ENCODE results near the gene PRRT2. TPM values are rescaled to one million over a fixed set of nuclear protein-coding genes. Genes with fewer than 3 reads are reported as not detected.
"Not testable (repeated sequence)": the region's sequence is repeated elsewhere in the genome, so short reads cannot be mapped to it uniquely, and the experiment has no call there.

Gene PRRT2
- total RNA-seq, result 1 to 10 TPM; 1.4 to 5.9 TPM

DNA sequence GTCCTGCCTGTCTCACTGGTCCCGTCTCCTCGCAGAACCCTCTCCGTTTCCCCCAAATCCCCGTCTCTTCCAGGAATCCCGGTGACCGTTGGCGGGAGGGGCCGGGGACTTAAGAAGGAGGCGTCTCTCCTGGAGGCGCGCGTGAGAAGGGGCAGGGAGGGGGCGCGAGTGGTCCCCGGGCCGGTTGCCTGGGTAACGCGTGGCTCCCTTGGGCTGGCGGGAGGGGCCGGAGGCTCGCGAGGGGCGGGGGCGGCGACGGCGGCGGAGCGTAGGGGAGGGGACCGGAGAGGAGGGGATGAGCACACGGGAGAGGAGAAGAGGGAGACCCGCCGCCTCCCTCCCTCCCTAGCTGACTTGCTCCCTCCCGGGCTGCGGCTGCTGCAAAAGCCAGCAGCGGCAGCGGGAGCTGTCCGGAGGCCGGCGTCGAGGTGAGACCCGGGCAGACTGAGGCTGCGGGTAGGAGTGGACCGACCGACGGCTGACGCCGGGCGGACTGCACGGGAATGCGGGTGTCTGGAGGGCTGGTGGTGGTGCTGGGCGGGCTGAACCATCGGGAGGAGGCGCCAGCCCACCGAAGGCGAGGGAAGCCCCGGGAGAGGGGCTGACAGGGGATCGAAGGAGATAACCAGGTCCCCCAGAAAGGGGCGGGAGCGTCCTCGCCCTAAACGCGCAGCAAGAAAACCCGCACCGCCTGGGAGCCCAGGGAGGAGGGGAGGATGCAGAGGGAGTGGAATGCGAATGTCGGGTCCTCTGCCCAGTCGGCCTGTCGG, at the start of gene PRRT2:
PRRT2 (plus strand) TSS at position 298 of the 770 bp plus-strand sequence. CDS start 862 bp downstream, outside the sequence.
- Mint-ChIP-seq H3K9me3 (no peaks in the 10 kb centered on the region), H3K27ac (peak within 1 kb of the TSS; percentile 89 to 91), H3K36me3 (peaks cover 27 to 30% of the 10 kb centered on the region in 2 donors)
- ATAC-seq, result no peak
- no peak for DNase-seq (ENCODE audit: low spot score in 2 of 2)

DNA sequence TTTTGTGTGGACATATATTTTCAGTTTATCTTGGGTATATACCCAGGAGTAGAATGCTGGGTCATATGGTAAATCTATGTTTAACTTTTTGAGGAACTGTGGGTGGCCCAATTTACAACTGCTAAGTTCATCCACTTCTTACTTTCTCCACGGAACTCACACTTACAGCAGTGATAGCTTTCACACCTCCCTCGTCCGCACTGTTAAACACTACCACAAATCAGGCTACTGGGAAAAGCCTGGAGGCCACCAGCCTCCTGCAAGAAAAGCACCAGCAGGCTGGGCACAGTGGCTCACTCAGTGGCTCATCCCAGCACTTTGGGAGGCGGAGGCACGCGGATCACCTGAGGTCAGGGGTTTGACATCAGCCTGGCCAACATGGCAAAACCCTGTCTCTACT, 48.7 kb upstream of the PRRT2 start:
- no peak for DNase-seq (ENCODE audit: low spot score in 2 of 2)
- ATAC-seq, result no peak
- Mint-ChIP-seq H3K27ac (peak overlapping the region in 1 of 2 donors; percentile 59), H3K36me3 (no peaks in the 10 kb centered on the region), H3K9me3 (no peaks in the 10 kb centered on the region)

DNA sequence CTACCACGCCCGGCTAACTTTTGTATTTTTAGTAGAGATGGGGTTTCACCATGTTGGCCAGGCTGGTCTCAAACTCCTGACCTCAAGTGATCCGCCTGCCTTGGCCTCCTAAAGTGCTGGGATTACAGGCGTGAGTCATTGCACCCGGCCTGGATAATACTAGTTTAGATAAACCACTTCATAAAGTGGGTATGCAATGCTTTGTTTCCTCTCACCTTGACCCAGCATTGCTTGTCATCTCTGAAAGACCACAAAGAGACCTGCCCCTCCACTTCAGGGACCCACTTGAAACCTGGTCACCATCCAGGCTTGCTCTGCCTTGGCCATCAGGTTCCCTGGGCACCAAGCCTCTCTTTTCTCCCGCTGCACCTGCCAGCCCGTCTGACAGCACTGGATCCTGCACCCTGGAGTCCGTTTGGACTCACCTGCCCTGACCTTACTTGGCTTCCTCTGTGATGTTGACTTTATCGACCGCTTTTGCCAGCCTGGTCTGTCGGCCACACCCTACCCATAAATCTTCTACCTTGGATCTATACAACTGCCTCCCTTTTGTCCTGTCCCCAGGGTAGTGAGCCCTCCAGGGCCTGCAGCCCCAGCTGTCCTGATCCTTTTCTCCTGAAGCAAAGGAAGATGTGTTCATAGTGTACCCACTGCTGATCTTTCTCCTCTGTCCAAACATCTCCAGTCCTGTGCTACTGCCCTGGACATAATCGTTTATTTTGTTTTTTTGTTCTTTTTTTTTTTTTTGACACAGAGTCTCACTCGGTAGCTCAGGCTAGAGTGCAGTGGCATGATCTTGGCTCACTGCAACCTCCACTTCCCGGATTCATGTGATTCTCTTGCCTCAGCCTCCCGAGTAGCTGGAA, 46.6 kb upstream of the PRRT2 start:
- H3K27ac Mint-ChIP-seq, result peak overlapping the region in 1 of 2 donors; percentile 79
- no peaks in the 10 kb centered on the region for H3K9me3 Mint-ChIP-seq
- DNase-seq (ENCODE audit: low spot score in 2 of 2) (no peak), ATAC-seq (no peak)
- no peaks in the 10 kb centered on the region for H3K36me3 Mint-ChIP-seq

DNA sequence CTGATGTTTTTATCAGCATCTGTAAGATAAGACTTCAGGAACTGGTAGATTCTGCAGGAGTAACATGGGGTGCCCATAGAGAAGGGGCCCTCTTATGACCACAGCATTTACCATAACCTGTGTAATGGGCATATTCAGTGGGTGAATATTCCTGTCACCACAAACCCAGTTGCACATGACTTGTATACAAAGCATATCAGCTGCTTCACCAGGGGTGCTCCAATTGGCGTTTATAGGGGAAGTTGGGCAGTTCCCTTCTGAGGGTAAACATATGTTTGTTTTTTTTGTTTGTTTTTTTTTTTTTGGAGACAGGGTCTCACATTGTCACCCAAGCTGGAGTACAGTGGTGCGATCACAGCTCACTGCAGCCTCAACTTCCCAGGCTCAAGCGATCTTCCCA, 45.4 kb upstream of the PRRT2 start:
- no peaks in the 10 kb centered on the region for H3K36me3 Mint-ChIP-seq
- DNase-seq (ENCODE audit: low spot score in 2 of 2), result no peak
- no peaks in the 10 kb centered on the region for H3K9me3 Mint-ChIP-seq
- ATAC-seq, result no peak
- no peak overlapping the region for H3K27ac Mint-ChIP-seq

DNA sequence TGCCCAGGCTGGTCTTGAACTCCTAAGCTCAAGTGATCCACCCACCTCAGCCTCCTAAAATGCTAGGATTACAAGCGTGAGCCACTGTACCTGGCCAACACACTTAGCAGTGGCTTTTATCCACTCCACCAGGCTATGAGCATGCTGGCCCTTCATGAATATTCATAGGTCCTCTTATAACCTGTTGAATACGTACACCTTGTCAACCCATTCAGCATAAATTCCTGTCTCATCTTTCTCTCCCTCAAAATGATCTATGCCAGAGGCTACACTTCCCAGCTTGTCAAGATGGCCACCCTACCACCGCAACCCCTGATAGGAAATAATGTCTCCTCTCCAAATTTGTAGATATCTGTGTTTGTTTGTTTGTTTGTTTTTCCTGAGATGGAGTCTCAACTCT, 44.9 kb upstream of the PRRT2 start:
- ATAC-seq, result no peak
- Mint-ChIP-seq H3K27ac (no peak overlapping the region), H3K36me3 (no peaks in the 10 kb centered on the region), H3K9me3 (no peaks in the 10 kb centered on the region)
- no peak for DNase-seq (ENCODE audit: low spot score in 2 of 2)

DNA sequence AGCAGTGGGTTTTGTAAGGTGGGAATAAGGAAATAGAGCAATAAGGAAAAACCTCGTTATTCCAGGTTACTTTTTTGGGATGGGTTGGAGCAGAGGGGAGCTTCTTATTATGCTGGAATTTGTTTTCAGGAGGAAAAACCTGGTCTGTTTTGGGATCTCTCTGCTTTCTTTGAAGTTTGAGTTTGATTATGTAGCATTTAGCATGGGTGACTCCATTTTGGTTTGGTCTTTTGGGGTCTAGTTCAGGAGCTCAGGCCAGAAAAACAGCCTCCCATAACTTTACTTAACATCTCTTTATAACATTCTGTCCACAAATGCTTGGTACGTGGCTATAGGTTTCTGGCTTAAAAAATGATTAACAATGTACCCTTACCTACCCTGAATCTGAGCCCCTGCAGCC, 42.5 kb upstream of the PRRT2 start:
- Mint-ChIP-seq H3K36me3 (no peaks in the 10 kb centered on the region), H3K27ac (no peak overlapping the region), H3K9me3 (no peaks in the 10 kb centered on the region)
- no peak for DNase-seq (ENCODE audit: low spot score in 2 of 2)
- ATAC-seq, result no peak

DNA sequence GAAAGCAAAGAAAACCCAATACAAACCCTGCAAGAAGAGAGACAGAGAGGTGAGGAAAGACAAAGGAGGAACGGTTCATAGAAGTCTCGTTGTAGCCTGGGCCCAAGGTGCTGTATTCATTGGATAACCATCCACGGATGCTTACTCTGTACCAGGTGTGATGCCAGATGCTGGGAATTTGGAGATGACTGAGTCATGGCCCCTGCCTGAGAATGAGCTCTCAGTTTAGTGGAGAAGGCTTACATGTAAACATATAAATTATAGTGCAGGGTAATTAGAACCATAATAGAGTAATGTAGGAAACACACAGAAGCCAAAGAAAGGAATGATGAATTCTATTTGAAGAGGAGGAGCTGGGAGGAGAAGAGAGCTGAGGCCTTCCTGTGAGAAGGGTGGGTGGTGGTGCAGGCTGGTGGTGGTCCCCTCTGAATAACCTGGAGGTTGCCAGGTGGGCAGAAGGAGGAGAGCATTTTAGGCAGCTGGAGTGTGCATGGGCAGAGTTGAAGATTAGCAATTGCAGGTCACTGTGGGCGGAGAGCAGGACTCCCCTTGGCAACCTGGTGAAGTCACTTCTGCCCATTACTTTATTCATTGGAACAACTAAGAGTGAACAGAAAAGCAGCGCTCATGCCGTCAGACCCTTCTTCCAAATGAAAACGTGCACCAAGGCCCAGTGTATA, 41.6 kb upstream of the PRRT2 start:
- no peaks in the 10 kb centered on the region for H3K36me3 Mint-ChIP-seq

DNA sequence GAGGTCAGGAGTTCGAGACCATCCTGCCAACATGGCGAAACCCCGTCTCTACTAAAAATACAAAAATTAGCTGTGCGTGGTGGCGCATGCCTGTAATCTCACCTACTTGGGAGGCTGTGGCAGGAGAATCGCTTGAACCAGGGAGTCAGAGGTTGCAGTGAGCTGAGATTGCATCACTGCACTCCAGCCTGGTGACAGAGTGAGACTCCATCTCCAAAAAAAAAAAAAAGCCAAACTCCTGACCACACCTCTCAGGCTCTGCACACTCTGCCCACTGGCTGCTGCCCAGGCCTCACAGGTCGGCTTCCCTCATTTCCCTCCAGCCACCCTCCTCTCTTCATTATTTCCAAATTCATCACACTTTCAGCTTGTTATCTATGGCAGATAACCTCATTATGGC, 39.7 kb upstream of the PRRT2 start:
- not testable (repeated sequence) for DNase-seq (ENCODE audit: low spot score in 2 of 2); H3K27ac Mint-ChIP-seq; H3K9me3 Mint-ChIP-seq; H3K36me3 Mint-ChIP-seq; ATAC-seq

More for the DNA sequence above, 41.6 kb upstream of the PRRT2 start:
- no peaks in the 10 kb centered on the region for H3K9me3 Mint-ChIP-seq
- ATAC-seq (no peak), DNase-seq (ENCODE audit: low spot score in 2 of 2) (no peak)
- no peak overlapping the region for H3K27ac Mint-ChIP-seq

DNA sequence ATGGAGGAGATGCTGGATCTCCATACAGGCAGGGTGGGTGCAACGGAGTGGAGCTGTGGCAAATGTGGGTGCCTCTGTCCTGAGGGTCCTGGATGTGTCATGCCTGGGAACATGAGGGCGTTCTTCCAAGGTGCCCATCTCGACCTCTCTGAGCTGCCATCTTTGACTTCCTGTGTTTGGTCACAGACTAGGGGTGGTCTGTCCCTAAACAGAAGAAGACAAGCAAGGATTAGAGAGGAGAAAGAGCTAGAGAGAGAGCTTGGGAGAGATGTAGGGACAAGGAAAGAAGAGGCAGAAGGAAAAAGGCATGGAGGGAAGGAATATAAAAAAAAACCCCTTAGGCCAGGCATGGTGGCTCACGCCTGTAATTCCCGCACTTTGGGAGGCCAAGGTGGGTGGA, 37.3 kb upstream of the PRRT2 start:
- DNase-seq (ENCODE audit: low spot score in 2 of 2) (no peak), ATAC-seq (no peak)
- H3K9me3 Mint-ChIP-seq, result no peaks in the 10 kb centered on the region
- no peaks in the 10 kb centered on the region for H3K36me3 Mint-ChIP-seq
- H3K27ac Mint-ChIP-seq, result no peak overlapping the region

DNA sequence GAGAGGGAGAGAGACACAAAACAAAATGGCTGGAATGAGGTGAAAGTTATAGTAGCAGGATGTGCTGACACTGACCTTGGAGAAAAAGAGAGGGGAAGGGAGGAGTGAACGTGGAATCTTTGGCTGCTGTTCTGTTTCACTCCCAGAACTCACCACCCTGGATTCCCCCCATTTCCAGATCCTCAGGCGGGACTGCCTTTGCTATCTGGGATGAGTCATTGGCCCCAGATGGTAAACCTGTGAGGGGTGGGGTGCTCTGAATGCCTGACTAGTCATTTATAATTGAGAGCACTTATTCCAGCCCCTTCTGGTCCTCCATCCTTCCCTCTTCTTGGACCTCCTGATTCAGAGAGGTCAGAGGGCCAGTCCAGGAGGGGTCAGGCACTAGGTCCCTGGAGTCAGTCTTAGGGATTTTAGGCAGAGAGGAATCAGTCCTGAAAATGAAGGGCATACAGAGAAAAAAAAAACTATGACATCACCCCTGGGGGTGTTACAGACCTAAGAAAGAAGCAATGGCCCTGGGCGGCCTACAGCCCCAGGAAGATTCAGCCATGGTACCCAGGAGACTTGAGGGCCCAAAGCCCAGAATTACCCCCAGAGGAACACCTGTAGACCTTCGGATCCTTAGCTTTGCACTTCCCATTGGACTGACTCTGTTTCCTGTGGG, 36.1 kb upstream of the PRRT2 start:
- ATAC-seq (no peak), DNase-seq (ENCODE audit: low spot score in 2 of 2) (no peak)
- H3K36me3 Mint-ChIP-seq, result no peaks in the 10 kb centered on the region
- H3K9me3 Mint-ChIP-seq, result no peaks in the 10 kb centered on the region
- H3K27ac Mint-ChIP-seq, result no peak overlapping the region

DNA sequence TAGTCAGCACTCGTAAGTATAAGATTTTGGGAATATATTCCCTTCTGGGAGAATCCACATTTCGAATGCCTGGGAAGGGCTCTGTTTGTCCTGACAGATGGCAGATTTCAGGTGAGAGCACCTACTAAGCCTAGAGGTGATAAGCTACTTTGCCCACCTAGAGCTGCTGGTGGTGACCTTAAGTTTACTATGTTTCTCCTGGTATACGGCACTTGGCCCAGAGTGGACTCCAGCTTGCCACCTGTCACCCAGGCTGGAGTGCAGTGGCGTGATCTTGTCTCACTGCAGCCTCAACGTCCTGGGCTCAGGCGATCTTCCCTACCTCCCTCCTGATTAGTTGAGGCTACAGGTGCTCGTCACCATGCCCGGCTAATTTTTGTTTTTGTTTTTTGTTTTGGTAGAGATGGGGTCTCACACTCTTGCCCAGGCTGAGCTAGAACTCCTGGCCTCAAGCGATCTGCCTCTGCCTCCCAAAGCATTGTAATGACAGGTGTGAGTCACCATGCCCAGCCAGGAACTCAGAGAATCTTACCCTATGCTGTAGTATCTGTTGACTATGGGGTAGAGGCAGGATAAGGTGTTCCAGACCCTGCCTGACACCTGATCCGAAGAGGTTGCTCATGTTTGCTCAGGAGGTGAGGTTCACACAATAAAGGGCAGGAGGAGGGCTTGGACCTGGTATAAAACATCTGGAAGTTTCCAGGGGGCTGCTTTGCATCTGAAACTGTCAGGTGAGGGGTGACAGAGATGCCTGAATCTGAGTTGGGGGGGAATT, 34.2 kb upstream of the PRRT2 start, which contains the start of gene ZG16:
ZG16 (plus strand) TSS at position 681 of the 775 bp plus-strand sequence. CDS start 1,011 bp downstream, outside the sequence.
- H3K27ac Mint-ChIP-seq, result peak within 1 kb of the TSS in 1 of 2 donors; percentile 16
- no peak for ATAC-seq
- no peaks in the 10 kb centered on the region for H3K9me3 Mint-ChIP-seq
- no peak for DNase-seq (ENCODE audit: low spot score in 2 of 2)
- H3K36me3 Mint-ChIP-seq, result no peaks in the 10 kb centered on the region

DNA sequence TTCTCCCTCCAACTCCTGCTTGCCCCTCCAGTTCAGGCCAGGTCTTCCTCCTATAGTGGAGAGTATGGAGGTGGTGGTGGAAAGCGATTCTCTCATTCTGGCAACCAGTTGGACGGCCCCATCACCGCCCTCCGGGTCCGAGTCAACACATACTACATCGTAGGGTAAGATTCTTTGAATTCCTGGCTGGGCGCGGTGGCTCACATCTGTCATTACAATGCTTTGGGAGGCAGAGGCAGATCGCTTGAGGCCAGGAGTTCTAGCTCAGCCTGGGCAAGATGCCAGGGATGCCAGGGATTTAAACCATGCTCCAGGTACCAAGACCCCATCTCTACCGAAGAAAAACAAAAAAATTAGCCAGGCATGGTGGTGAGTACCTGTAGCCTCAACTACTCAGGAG, 32.5 kb upstream of the PRRT2 start:
- Mint-ChIP-seq H3K27ac (no peak overlapping the region), H3K36me3 (no peaks in the 10 kb centered on the region), H3K9me3 (no peaks in the 10 kb centered on the region)
- no peak for DNase-seq (ENCODE audit: low spot score in 2 of 2)
- ATAC-seq, result no peak

DNA sequence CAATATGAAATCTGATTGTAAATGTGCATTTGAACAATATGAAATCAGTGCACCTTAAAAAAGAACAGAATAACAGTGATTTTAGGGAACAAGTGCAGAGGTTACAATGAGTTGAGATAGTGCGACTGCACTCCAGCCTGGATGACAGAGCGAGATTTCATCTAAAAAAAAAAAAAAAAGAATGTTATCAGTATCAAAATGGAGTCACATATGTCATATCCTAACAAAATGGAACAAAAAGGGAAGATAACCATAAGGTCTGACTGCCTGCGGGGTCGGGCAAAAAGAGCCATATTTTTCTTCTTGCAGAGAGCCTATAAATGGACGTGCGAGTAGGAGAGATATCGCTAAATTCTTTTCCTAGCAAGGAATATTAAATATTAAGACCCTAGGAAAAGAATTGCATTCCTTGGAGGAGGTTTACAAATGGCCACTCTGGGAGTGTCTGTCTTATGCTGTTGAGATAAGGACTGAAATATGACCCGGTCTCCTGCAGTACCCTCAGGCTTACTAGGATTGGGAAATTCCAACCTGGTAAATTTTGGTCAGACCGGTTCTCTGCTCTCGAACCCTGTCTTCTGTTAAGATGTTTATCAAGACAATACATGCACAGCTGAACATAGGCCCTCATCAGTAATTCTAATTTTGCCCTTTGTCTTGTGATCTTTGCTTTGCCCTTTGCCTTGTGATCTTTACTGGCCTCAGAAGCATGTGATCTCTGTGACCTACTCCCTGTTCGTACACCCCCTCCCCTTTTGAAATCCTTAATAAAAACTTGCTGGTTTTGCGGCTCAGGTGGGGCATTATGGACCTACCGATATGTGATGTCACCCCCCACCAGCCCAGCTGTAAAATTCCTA, 28.7 kb upstream of the PRRT2 start:
- not testable (repeated sequence) for H3K36me3 Mint-ChIP-seq; H3K9me3 Mint-ChIP-seq; ATAC-seq; DNase-seq (ENCODE audit: low spot score in 2 of 2)
- H3K27ac Mint-ChIP-seq, result peak overlapping the region; percentile 26 to 72

DNA sequence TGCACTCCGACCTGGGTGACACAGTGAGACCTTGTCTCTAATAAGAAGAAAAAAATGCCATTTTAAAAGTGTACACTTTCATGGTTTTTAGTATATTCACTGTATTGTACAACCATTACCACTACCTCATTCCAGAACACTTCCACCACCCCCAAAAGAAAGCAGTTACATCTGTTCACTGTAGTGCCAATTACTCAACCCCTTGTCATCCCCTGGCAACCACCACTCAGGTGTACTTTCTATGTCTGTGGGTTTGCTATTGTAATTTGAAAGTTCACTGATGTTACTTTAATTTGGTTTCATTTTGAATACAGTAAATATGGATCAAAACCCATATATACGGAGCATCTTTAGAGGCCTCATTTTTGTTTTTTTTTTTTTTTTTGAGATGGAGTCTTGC, 27.8 kb upstream of the PRRT2 start:
- no peaks in the 10 kb centered on the region for H3K9me3 Mint-ChIP-seq
- ATAC-seq (peak; percentile 90 to 98), DNase-seq (ENCODE audit: low spot score in 2 of 2) (peak in 1 of 2 donors; percentile 40)
- H3K36me3 Mint-ChIP-seq, result no peaks in the 10 kb centered on the region
- peak overlapping the region in 1 of 2 donors; percentile 26 for H3K27ac Mint-ChIP-seq

DNA sequence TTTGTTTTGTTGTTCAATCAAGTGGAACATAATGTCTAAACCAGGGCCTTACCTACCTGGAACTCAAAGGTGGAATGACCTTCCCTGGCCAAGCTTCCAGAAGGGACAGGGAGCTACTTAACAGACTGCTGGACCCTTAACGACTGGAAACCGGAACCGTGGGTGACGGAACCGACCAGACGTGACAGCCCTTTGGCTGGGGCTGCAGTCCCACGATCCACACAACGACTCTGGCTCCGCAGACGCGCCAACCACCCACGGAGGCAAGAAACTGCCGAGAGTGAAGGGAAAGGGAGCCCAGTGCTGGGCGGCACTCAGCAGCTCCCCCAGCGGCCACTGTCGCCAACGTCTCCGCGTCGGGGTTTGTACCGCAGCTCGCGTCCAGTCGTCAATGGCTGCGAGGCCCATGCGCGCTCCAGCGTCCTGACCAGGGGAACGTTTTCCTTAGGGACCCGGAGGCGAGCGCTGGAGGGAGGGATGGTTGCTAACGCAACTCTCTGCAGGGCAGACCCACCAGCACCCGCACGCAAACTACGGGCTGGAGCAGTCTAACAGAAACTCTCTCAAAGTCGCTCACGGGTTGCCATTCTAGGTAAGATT, 27.0 kb upstream of the PRRT2 start:
- DNase-seq (ENCODE audit: low spot score in 2 of 2), result peak; percentile 77 to 80
- H3K9me3 Mint-ChIP-seq, result no peaks in the 10 kb centered on the region

More for the DNA sequence above, 27.0 kb upstream of the PRRT2 start:
- peaks cover 0 to 2% of the 10 kb centered on the region in 2 donors for H3K36me3 Mint-ChIP-seq
- ATAC-seq, result peak; percentile 56 to 84
- no peak overlapping the region for H3K27ac Mint-ChIP-seq
